Cardiac septum (tissue), 1 donor: ENCODE data around the gene PTPA. TPM values are rescaled to one million over a fixed set of nuclear protein-coding genes. Genes with fewer than 3 reads are reported as not detected.
A peak's percentile ranks its signal among the peaks of the same experiment; 100 is the strongest.

Experiments used
- DNase-seq: peaks from one replicate; pipeline ENCODE4 v3.0.0-alpha.2; 2020; ENCODE audit warnings: low spot score
- intact Hi-C: fragments of 100-400 bp; cut with DNase I; formaldehyde crosslinking; loops from one replicate; pipeline ENCODE4 v1.14.0; 2022
- total RNA-seq: library from RNA; stranded (reverse); fragmentation: NEBNext Ultra II Directional; extraction: Animal tissue kit (Norgen Biotek cat#: 25700); gene quantifications from one replicate; pipeline ENCODE4 v1.2.1, GENCODE V29; 2021
- donor health status: DM: no; HTN: no; CAD: no.

PTPA gene
- total RNA-seq, 1 donor from 2014 or later = 204 TPM

GRCh38 chr9:129131300-129132145, 20.3 kb downstream of the PTPA start:
- peak; percentile 91 for DNase-seq
- intact Hi-C loops = loop anchor here (5.0 kb wide), 1 partner anchor 656 kb away; no protein-coding TSS in a partner anchor

GRCh38 chr9:129133082-129133481, 21.9 kb downstream of the PTPA start:
- intact Hi-C loops = loop anchor here (5.0 kb wide), 1 partner anchor 654 kb away; no protein-coding TSS in a partner anchor
- no peak for DNase-seq

- intact Hi-C loops = no loop called here
- no peak for DNase-seq
Measured at GRCh38 chr9:129135476-129135875, 24.3 kb downstream of the PTPA start.

- intact Hi-C loops = no loop called here
- no peak for DNase-seq
Measured at GRCh38 chr9:129136446-129137035, 25.3 kb downstream of the PTPA start.

GRCh38 chr9:129137292-129138143, 26.3 kb downstream of the PTPA start:
- DNase-seq = no peak
- intact Hi-C loops = loop anchor here (1.0 kb wide), 1 partner anchor 197 kb away; no protein-coding TSS in a partner anchor

- intact Hi-C loops = loop anchor here (1.0 kb wide), 1 partner anchor 196 kb away; no protein-coding TSS in a partner anchor
- DNase-seq = no peak
Measured at GRCh38 chr9:129138144-129138462, 26.9 kb downstream of the PTPA start.

- intact Hi-C loops = loop anchor here (1.0 kb wide), 2 partner anchors 196 to 472 kb away; no protein-coding TSS in a partner anchor
- DNase-seq = peak; percentile 81
Measured at GRCh38 chr9:129138476-129139232, 27.4 kb downstream of the PTPA start.

- intact Hi-C loops = loop anchor here (1.0 kb wide), 1 partner anchor 471 kb away; no protein-coding TSS in a partner anchor
- DNase-seq = peak; percentile 87
Measured at GRCh38 chr9:129139233-129139992, 28.2 kb downstream of the PTPA start.

GRCh38 chr9:129139993-129140396, 28.8 kb downstream of the PTPA start:
- DNase-seq = peak; percentile 93
- intact Hi-C loops = loop anchor here (1.0 to 2.0 kb wide), 4 partner anchors 35 to 470 kb away; no protein-coding TSS in a partner anchor

- intact Hi-C loops = loop anchor here (1.0 to 2.0 kb wide), 5 partner anchors 35 to 356 kb away; no protein-coding TSS in a partner anchor
- peak; percentile 79 for DNase-seq
Measured at GRCh38 chr9:129140397-129141065, 29.3 kb downstream of the PTPA start.

GRCh38 chr9:129141066-129142041, 30.1 kb downstream of the PTPA start:
- intact Hi-C loops = loop anchor here (1.0 to 2.0 kb wide), 3 partner anchors 113 to 355 kb away; no protein-coding TSS in a partner anchor
- DNase-seq = peak; percentile 80

GRCh38 chr9:129142138-129142935, 31.1 kb downstream of the PTPA start:
- DNase-seq = no peak
- intact Hi-C loops = no loop called here

- intact Hi-C loops = loop anchor here (1.0 kb wide), 1 partner anchor 344 kb away; no protein-coding TSS in a partner anchor
- DNase-seq = peak; percentile 94
Measured at GRCh38 chr9:129143031-129143927, 32.1 kb downstream of the PTPA start.

GRCh38 chr9:129145316-129145715, 34.1 kb downstream of the PTPA start:
- DNase-seq = no peak
- intact Hi-C loops = no loop called here
